ENCODE measurements around the gene HSPB8.
"Not testable (repeated sequence)": the region's sequence is repeated elsewhere in the genome, so short reads cannot be mapped to it uniquely, and the experiment has no call there.

The HSPB8 gene

GRCh38 chr12:119206348-119207062, 27.8 kb downstream of the HSPB8 start:
- DNase-seq (ENCODE audit: low spot score) = no peak

GRCh38 chr12:119207063-119207560, 28.4 kb downstream of the HSPB8 start:
- no peak for DNase-seq (ENCODE audit: low spot score)

GRCh38 chr12:119208626-119209061, 29.9 kb downstream of the HSPB8 start:
- DNase-seq (ENCODE audit: low spot score) = no peak

GRCh38 chr12:119211884-119212283, 33.2 kb downstream of the HSPB8 start:
- DNase-seq (ENCODE audit: low spot score) = no peak

GRCh38 chr12:119216084-119216483, 37.4 kb downstream of the HSPB8 start:
- no peak for DNase-seq (ENCODE audit: low spot score)

- DNase-seq (ENCODE audit: low spot score) = not testable (repeated sequence)
Measured at GRCh38 chr12:119218875-119219274, 40.1 kb downstream of the HSPB8 start.

- DNase-seq (ENCODE audit: low spot score) = no peak
Measured at GRCh38 chr12:119222222-119222951, 43.7 kb downstream of the HSPB8 start.

GRCh38 chr12:119225454-119225853, 46.7 kb downstream of the HSPB8 start:
- no peak for DNase-seq (ENCODE audit: low spot score)

- no peak for DNase-seq (ENCODE audit: low spot score)
Measured at GRCh38 chr12:119227292-119227691, 48.6 kb downstream of the HSPB8 start.

- no peak for DNase-seq (ENCODE audit: low spot score)
Measured at GRCh38 chr12:119229205-119229604, 50.5 kb downstream of the HSPB8 start.

GRCh38 chr12:119229837-119230236, 51.1 kb downstream of the HSPB8 start:
- peak; percentile 4 for DNase-seq (ENCODE audit: low spot score)

- DNase-seq (ENCODE audit: low spot score) = no peak
Measured at GRCh38 chr12:119230807-119231206, 52.1 kb downstream of the HSPB8 start.

- no peak for DNase-seq (ENCODE audit: low spot score)
Measured at GRCh38 chr12:119231774-119232173, 53.0 kb downstream of the HSPB8 start.

GRCh38 chr12:119235197-119235751, 56.5 kb downstream of the HSPB8 start:
- no peak for DNase-seq (ENCODE audit: low spot score)

GRCh38 chr12:119236372-119236771, 57.6 kb downstream of the HSPB8 start:
- no peak for DNase-seq (ENCODE audit: low spot score)

- no peak for DNase-seq (ENCODE audit: low spot score)
Measured at GRCh38 chr12:119239040-119239439, 60.3 kb downstream of the HSPB8 start.

- DNase-seq (ENCODE audit: low spot score) = no peak
Measured at GRCh38 chr12:119241049-119241448, 62.3 kb downstream of the HSPB8 start.

GRCh38 chr12:119241580-119242169, 62.9 kb downstream of the HSPB8 start:
- DNase-seq (ENCODE audit: low spot score) = no peak

Measured in activated CD4-positive, alpha-beta T cell treated with anti-CD3 and anti-CD28 coated beads, Interleukin-2, Interleukin-4, amounts not matched to agents 100 ng/mL and 50 ng/mL, durations not matched to agents 16 hours and 8 hours (primary cell).